ENCODE data around the gene AP3S2. TPM values are rescaled to one million over a fixed set of nuclear protein-coding genes. Genes with fewer than 3 reads are reported as not detected.
A peak's percentile ranks its signal among the peaks of the same experiment; 100 is the strongest.

Gene AP3S2
- total and polyA plus RNA-seq, 2 of the 13 experiments (the other 11 are each of a cell fraction or from before 2014, with no cell fraction given): 17.6 to 44.4 TPM

DNA sequence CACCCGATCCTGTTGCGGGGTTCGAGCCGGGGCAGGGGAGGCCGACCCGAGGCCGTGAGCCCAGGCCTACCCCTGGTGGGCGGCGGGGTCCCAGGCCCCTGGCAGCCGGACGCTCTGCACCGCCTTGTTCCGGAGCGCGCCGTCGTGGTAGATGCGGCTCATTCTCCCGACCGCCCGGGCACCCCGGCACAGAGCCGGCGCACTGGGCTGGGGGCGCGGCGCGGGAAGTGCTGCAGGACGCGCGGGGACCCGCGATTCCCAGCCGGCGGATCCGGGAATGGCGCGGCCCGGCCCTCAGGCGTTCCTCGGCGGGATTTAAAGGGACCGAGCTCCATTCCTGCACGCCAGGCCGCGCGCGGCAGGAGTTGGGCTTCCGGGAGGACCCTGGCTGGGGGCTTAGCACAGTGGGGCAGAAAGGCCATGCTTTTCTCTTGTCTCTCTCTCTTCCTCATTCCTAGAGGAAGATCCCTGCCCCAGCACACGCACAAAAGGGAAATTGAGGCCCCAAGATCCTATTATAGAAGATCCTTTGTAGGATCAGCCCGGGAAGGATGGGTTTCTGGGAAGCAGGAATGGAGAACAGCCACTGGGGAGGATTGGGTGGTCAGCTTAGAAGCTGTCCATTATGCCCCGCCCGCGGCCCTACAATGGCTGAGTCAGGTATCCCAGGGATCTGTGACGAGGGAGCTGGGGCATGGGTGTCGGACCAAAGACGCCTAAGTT is 19.0 kb upstream of the AP3S2 start, which contains the start of gene ARPIN (continued):
- TF ChIP-seq, protein P1, sequence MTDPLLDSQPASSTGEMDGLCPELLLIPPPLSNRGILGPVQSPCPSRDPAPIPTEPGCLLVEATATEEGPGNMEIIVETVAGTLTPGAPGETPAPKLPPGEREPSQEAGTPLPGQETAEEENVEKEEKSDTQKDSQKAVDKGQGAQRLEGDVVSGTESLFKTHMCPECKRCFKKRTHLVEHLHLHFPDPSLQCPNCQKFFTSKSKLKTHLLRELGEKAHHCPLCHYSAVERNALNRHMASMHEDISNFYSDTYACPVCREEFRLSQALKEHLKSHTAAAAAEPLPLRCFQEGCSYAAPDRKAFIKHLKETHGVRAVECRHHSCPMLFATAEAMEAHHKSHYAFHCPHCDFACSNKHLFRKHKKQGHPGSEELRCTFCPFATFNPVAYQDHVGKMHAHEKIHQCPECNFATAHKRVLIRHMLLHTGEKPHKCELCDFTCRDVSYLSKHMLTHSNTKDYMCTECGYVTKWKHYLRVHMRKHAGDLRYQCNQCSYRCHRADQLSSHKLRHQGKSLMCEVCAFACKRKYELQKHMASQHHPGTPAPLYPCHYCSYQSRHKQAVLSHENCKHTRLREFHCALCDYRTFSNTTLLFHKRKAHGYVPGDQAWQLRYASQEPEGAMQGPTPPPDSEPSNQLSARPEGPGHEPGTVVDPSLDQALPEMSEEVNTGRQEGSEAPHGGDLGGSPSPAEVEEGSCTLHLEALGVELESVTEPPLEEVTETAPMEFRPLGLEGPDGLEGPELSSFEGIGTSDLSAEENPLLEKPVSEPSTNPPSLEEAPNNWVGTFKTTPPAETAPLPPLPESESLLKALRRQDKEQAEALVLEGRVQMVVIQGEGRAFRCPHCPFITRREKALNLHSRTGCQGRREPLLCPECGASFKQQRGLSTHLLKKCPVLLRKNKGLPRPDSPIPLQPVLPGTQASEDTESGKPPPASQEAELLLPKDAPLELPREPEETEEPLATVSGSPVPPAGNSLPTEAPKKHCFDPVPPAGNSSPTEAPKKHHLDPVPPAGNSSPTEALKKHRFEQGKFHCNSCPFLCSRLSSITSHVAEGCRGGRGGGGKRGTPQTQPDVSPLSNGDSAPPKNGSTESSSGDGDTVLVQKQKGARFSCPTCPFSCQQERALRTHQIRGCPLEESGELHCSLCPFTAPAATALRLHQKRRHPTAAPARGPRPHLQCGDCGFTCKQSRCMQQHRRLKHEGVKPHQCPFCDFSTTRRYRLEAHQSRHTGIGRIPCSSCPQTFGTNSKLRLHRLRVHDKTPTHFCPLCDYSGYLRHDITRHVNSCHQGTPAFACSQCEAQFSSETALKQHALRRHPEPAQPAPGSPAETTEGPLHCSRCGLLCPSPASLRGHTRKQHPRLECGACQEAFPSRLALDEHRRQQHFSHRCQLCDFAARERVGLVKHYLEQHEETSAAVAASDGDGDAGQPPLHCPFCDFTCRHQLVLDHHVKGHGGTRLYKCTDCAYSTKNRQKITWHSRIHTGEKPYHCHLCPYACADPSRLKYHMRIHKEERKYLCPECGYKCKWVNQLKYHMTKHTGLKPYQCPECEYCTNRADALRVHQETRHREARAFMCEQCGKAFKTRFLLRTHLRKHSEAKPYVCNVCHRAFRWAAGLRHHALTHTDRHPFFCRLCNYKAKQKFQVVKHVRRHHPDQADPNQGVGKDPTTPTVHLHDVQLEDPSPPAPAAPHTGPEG (CRISPR knock-in tag; IDR thresholded peaks at IDR 0.05): peak; percentile 63; the same call in 1 of the 2 replicates
- TF ChIP-seq RBFOX2 (IDR thresholded peaks at IDR 0.05; ENCODE audit: low read depth, low read length): peak; percentile 69
- peak; percentile 38 for TF ChIP-seq CBX1 (IDR thresholded peaks at IDR 0.05; ENCODE audit: low read depth)
- no peak for TF ChIP-seq MAZ (IDR thresholded peaks at IDR 0.05; ENCODE audit: borderline replicate concordance, low read depth, low read length)
- TF ChIP-seq MAZ (CRISPR knock-in tag; IDR thresholded peaks at IDR 0.05; ENCODE audit: low read depth): peak; percentile 49; the same call in 1 of the 2 replicates
- TF ChIP-seq ZMYM4 (CRISPR knock-in tag; IDR thresholded peaks at IDR 0.05): no peak
- peak; percentile 45; the same call in 1 of the 2 replicates for TF ChIP-seq TFDP1 (CRISPR knock-in tag; IDR thresholded peaks at IDR 0.05; ENCODE audit: borderline replicate concordance)
- peak; percentile 88; the same call in 1 of the 2 replicates for TF ChIP-seq UBTF (CRISPR knock-in tag; IDR thresholded peaks at IDR 0.05)
- TF ChIP-seq ZNF136 (CRISPR knock-in tag; IDR thresholded peaks at IDR 0.05; ENCODE audit: low read depth): no peak
- TF ChIP-seq ZNF704 (CRISPR knock-in tag; IDR thresholded peaks at IDR 0.05; ENCODE audit: borderline replicate concordance): 0 out of 2 replicates have a peak, but pooled peaks have one; percentile 59
- TF ChIP-seq ZNF777 (CRISPR knock-in tag; IDR thresholded peaks at IDR 0.05): peak; percentile 79; the same call in 1 of the 2 replicates
- TF ChIP-seq ZSCAN29 (CRISPR knock-in tag; conservative IDR thresholded peaks at IDR 0.05): 0 out of 2 replicates have a peak, but pooled peaks have one; percentile 29
- TF ChIP-seq SAP130 (CRISPR knock-in tag; IDR thresholded peaks at IDR 0.05; ENCODE audit: low read depth): peak; percentile 26
- TF ChIP-seq HNRNPLL (IDR thresholded peaks at IDR 0.05; ENCODE audit: low read depth, low read length, poor library complexity, severe bottlenecking): peak; percentile 79
- peak; percentile 76 for TF ChIP-seq YEATS4 (CRISPR knock-in tag; IDR thresholded peaks at IDR 0.05; ENCODE audit: borderline replicate concordance)

Data from HepG2 (cell line).